Lower leg skin (tissue), 3 donors: Measurements from ENCODE around the gene FSTL5.

Experiments
- POLR2A ChIP-seq, 2 donors: fragments of 450-650 bp; IDR thresholded peaks; one replicate each; pipeline ENCODE4 v1.6.1; 2016 to 2017; ENCODE audit warnings: antibody characterized with exemption in 2 of 2, mild to moderate bottlenecking in 1 of 2, moderate library complexity in 1 of 2
- TF ChIP-seq, protein P1 (sequence below), 3 donors: fragments of 450-650 bp; IDR thresholded peaks; one replicate each; pipeline ENCODE4 v1.5.1; 2016; ENCODE audit warnings: antibody characterized with exemption in 3 of 3, mild to moderate bottlenecking in 3 of 3, moderate library complexity in 2 of 3

- no peak for TF ChIP-seq POLR2A (IDR thresholded peaks at IDR 0.05)
- TF ChIP-seq, protein P1, sequence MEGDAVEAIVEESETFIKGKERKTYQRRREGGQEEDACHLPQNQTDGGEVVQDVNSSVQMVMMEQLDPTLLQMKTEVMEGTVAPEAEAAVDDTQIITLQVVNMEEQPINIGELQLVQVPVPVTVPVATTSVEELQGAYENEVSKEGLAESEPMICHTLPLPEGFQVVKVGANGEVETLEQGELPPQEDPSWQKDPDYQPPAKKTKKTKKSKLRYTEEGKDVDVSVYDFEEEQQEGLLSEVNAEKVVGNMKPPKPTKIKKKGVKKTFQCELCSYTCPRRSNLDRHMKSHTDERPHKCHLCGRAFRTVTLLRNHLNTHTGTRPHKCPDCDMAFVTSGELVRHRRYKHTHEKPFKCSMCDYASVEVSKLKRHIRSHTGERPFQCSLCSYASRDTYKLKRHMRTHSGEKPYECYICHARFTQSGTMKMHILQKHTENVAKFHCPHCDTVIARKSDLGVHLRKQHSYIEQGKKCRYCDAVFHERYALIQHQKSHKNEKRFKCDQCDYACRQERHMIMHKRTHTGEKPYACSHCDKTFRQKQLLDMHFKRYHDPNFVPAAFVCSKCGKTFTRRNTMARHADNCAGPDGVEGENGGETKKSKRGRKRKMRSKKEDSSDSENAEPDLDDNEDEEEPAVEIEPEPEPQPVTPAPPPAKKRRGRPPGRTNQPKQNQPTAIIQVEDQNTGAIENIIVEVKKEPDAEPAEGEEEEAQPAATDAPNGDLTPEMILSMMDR (IDR thresholded peaks at IDR 0.05) = no peak
These were observed 580.3 kb downstream of the FSTL5 start for GRCh38 chr4:161583549-161583948.
